LoVo (cell line): Measurements from ENCODE around the gene ASPHD1.
"Not testable (repeated sequence)": the region's sequence is repeated elsewhere in the genome, so short reads cannot be mapped to it uniquely, and the experiment has no call there.

Experiments
- DNase-seq: peaks from one replicate; pipeline ENCODE4 v3.0.0-alpha.2; 2016; ENCODE audit warnings: low spot score

The ASPHD1 gene, protein sequence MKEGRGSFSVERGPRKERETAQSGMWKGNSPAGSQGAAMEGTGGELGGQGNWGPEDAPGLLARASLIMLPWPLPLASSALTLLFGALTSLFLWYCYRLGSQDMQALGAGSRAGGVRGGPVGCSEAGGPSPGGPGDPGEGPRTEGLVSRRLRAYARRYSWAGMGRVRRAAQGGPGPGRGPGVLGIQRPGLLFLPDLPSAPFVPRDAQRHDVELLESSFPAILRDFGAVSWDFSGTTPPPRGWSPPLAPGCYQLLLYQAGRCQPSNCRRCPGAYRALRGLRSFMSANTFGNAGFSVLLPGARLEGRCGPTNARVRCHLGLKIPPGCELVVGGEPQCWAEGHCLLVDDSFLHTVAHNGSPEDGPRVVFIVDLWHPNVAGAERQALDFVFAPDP

GRCh38 chr16:29900102-29900887 lies at the start of gene ASPHD1:
Gene ASPHD1, plus strand, starts transcription at chr16:29900488. Its CDS starts 484 bp downstream, at chr16:29900972.
- DNase-seq, result peak; percentile 66

DNA sequence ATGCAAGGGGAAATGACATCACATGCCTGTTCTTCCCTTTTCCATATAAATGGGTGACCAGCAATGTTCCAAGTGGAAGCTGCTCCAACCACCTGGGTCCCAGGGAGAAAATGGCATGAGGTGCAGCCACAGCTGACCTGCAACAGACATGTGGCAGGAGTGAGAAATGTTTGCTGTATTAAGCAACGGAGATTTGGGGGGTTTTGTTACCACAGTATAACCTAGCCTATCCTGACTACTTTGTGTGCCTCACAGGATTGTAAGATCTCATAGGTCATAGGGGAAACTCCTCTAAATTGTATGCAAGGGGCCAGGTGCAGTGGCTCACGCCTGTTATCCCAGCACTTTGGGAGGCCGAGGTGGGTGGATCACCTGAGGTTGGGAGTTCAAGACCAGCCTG lies 49.3 kb upstream of the ASPHD1 start:
- no peak for DNase-seq

DNA sequence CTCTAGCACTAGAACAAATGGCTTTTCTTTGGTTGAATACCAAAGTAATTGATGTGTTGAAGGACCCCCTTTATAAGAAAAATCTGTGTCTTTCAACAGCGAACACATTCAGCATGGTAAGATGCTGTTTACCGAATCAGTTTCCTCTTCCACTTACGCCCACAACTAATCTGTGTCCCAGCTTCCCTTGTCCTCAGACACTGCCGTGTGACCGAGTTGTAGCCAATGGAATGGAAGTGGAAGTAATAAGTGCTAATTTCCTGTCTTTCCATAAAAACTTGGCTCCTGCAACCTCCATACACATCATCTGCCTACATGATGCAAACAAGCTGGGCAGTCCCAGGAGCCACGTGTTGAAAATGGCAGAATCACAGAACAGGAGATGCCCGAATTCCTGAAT lies 47.6 kb upstream of the ASPHD1 start:
- no peak for DNase-seq

GRCh38 chr16:29854520-29855100 lies 45.7 kb upstream of the ASPHD1 start:
- no peak for DNase-seq

DNA sequence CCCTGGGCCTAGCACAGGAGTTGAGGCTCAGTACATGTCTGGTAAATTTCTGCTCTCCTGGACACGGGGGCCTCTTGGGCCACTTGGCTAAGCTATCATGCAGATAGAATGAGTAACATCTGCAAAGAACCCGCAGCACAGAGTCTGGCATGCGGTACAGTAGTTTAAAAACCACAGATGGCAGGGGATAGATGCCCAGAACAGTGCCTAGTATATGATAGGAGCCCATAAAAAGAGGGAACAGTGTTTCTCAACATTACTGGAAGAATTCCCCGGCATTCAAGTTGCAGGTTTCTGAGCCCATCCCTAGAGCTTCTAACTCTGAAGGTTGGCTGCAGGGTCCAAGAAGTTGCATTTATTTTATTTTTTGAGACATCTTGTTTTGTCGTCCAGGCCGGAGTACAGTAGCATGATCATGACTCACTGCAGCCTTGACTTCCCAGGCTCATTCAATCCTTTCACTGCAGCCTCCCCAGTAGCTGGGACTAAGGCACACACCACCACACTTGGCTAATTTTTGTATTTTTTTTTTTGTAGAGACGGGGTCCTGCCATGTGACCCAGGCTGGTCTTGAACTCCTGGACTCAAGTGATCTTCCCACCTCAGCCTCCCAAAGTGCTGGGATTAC lies 43.0 kb upstream of the ASPHD1 start:
- no peak for DNase-seq

- no peak for DNase-seq
Measured at GRCh38 chr16:29858149-29858849, 42.0 kb upstream of the ASPHD1 start.

DNA sequence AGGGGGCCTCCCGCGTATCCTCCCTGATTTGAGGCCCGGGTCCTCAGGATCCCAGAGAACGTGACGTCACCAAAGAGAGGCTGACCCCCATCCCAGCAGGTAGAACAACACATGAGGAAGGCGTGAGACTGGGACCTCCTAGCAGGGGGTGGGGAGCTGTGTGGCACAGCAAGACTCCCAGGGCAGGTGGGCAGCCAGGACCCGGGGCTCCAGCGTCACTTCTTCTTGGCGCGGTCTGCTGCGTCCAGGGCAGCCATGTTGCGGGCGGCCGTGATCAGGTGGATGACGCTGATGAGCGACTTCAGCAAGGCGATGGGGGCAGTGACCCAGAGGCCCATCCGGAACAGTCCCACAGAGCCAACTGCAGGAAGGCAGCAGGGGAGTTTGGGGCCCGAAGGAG lies 41.3 kb upstream of the ASPHD1 start:
- no peak for DNase-seq

GRCh38 chr16:29860218-29860617 lies 40.1 kb upstream of the ASPHD1 start:
- no peak for DNase-seq

DNA sequence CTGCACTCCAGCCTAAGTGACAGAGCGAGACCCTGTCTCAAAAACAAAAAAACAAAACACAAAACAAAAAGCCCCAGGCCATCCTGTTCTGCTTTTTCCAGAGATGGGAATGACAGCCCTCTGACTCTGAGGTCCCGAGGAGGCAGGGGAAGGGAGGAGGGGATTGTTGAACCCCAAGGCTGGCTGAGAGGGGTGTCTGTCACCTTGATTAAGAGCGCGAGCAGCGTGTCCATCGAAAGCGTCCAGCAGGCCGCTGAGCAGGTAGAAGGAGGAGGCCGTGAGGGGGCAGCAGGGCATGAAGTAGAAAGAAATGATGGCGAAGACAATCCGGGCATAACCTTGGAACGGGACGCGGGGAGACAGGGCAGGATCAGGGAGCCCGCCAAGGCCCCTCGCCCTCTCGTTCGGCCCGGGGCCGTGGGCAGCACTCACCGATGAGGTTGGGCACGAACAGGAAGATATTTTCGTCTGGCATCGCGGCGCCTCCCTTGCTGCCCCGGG lies 37.9 kb upstream of the ASPHD1 start:
- peak; percentile 38 for DNase-seq

DNA sequence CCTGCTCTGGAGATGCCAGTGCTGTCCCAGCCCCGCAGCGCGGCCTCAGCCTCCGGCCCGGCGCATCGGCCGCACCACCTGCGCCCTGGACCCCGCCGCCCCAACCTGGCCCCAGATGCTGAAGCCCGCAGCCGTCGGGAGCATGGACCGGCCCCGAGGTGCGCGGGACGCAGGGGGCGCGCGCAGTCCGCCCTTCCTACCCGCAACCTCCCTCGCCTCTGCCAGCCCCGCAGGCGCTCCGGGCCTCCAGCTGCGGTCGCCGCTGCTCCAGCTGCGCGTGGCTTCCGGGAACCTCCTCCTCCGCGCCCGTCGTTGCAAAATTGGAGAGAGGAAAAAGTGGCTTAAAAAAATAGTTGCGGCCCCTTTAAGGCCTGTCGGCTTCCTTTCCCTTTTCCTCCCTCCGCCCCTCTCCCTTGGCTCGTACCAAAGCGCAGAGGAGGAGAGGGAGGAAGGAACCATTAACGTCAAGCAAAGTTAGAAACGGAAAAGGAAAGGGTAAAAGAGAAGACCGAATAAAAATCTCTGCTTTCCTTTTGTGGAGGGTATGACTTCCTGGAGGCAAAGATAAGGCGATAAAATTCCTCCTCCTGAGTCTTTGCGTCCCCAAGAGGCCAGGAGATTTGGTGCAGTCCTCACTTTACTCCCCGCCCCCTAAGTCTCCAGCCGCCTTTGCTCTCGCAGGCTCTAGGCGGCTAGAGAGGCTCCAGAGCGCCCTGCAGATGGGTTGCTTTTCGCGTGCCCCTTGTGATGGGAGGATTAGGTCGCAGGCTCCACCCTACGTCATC lies 37.2 kb upstream of the ASPHD1 start, which contains the start of gene CDIPT:
TSS of gene CDIPT (minus strand) at position 343 of the 785 bp plus-strand sequence. CDS start 369 bp downstream, outside the sequence.
- DNase-seq, result peak; percentile 98

GRCh38 chr16:29863669-29863984 lies 36.7 kb upstream of the ASPHD1 start:
- no peak for DNase-seq

DNA sequence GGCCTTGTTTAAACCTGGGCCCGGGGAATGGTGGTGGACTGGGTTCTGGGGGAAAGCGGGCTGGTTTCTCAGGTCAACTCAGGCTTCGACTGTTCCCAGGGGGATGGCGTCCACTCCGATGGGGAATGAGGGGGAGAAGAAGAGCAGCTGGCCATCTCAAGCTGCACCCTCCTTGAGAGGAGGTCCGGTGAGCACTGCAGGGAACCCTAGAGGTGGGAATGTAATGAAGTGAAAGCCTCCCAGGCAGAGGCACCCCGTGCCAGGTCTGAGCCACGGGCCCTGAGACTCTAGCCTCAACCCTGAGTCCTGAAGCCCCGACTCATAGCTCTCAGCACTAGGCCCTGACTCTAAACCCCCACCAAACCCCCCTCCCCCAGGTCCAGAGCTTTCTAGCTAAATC lies 36.1 kb upstream of the ASPHD1 start:
- no peak for DNase-seq

DNA sequence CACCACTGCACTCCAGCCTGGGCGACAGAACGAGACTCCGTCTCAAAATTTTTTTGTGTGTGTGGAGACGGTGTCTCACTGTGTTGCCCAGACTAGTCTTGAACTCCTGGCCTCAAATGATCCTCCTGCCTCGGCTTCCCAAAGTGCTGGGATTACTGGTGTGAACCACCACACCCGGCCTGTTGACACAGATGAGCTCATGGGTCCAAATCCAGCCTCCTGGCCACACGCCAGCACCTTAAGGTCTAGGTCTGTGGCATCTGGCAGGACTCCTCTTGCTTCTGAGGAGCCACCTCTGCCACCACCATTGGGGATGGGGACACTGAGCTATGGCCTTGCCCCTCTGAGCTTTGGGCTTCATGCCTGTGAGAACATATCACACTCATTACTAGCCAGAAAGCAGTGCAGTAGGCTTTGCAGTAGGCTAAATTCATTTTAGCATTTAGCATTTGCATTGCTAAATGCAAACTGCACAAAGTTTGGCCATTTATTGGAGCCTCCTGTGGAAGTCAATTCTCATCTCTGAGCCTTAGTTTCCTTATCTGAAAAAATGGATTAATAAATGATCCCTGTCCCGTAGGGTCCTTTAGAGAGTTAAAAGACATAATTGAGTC lies 31.8 kb upstream of the ASPHD1 start:
- no peak for DNase-seq

- DNase-seq, result not testable (repeated sequence)
Measured at GRCh38 chr16:29869067-29869466, 31.2 kb upstream of the ASPHD1 start.

DNA sequence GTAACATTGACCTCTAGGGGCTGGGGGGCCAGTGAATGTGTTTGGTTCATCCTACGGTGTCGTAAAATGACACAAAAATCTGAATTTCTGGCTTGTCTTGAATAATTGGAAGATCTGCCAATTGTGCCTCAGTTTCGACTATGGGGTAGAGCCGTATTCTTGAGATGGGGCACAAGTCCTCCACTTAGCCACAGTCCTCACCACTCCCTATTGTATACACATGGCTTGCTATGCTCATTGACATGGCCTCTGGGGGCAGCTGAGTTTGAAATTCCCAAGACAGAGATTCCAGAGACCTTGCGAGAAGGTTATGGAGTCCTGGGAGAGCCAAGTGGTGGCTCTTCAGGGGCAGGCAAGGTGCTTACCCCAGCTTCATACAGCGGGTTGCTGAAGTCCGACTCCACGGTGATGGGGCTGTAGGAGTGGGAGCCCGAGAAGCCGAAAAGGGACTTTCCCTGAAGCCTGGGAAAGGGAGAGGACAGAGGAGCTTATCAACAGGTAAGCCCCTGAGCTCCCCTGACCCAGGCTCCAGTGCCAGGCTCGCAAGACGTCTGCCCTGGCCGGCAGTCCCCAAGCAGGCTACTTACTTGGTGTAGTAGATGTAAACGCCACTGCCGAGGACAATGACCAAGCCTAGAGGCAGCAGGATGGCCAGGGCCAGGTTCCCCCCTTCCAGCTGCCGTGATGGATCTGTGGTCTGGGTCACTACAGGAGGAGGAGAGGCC lies 28.3 kb upstream of the ASPHD1 start:
- no peak for DNase-seq

- DNase-seq, result no peak
Measured at GRCh38 chr16:29873319-29873718, 27.0 kb upstream of the ASPHD1 start.

DNA sequence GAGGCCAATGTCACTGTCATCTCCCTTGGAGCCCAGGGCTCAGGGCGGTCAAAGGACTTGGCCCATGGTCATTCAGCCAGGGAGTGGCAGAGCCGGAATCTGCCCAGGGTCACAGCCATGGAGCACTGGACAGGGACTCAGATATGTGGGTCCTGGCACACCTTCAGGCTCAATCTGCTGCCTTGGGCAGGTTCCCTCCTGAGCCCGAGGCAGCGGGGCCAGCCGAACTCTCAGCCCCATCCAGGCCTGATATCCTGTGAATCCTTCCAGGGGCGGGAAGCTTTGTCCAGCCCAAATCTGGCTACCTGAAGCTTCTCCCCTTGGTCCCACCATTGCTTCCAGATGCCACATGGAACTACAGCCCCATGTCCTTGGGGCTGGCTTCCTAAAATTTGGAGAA lies 25.1 kb upstream of the ASPHD1 start:
- no peak for DNase-seq

- DNase-seq, result no peak
Measured at GRCh38 chr16:29876217-29876593, 24.1 kb upstream of the ASPHD1 start.

GRCh38 chr16:29876594-29877249 lies 23.6 kb upstream of the ASPHD1 start:
- no peak for DNase-seq
